ENCODE results near the gene WDR90.

- TF ChIP-seq CTCF (IDR thresholded peaks at IDR 0.05), result no peak
- no peak for TF ChIP-seq POLR2A (IDR thresholded peaks at IDR 0.05)
Observed at GRCh38 chr16:702341-702740, 53.2 kb downstream of the WDR90 start.

Measured in body of pancreas (tissue), 4 donors.